ENCODE measurements around the gene KRT26. TPM values are rescaled to one million over a fixed set of nuclear protein-coding genes. Genes with fewer than 3 reads are reported as not detected.
A peak's percentile ranks its signal among the peaks of the same experiment; 100 is the strongest.

Gene KRT26
- total and polyA plus RNA-seq, 8 donors: not detected

DNA sequence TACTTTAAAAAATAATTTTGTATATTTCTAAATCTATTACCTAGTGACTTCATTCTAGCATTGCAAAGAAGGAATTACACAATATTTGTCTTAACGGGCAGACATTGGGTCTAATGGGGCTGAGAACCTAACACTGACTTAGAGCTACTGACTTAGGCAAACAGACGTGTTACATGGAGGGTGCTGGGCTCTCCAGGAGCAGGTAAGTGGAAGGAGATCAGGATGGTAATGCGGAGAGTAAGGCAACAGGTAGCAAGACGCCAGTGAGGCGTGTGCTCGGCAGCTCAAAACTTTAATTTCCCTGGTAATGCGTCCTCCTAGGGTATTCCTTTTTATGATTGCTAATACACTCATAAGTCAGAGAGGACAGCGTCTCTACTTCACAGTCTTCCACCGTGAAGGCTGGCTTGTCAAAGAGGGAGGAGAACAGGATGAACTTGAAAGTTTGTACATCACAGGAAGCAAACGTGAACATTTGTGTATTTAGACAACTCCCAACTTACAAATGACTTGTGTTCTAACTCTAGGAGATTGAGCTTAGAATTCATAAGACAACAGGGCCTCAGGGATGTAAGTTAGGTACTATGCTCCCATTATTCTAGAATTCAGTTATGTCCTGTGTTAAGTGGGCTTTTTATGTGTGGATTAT, 23.1 kb upstream of the KRT26 start:
- no peak for TF ChIP-seq CTCF (IDR thresholded peaks at IDR 0.05)
- Histone ChIP-seq H3K27ac (no peak overlapping the region), H3K36me3 (no peaks in the 10 kb centered on the region), H3K9me3 (no peaks in the 10 kb centered on the region), H3K4me3 (no peak overlapping the region), H3K4me1 (no peaks in the 10 kb centered on the region), H3K27me3 (peaks cover 13 to 54% of the 10 kb centered on the region in 2 donors)
- DNase-seq (no peak), ATAC-seq (peak; percentile 84)
- intact Hi-C loops (cut with DNase I): no loop called here

DNA sequence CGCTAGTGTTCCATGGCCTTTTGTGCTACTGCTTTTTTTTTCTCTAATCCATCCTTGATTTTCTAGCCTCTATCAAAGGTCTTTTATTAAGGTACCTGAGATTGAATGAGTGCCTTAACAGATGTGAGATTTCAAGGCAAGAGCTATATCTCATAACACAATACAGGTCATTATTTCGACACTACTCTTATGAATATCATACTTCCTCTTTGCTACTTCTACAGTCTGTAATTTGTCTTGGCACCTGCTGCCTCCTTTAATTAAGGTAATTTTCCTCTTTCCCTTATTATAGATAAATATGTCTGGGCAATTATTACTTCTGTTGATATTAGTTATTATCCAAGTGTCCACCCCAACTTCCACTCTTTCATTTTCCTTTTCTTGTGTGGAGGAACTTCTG, 22.5 kb upstream of the KRT26 start:
- Histone ChIP-seq H3K36me3 (no peaks in the 10 kb centered on the region), H3K27me3 (peaks cover 12 to 47% of the 10 kb centered on the region in 2 donors), H3K27ac (no peak overlapping the region), H3K9me3 (no peaks in the 10 kb centered on the region), H3K4me3 (no peak overlapping the region), H3K4me1 (no peaks in the 10 kb centered on the region)
- ATAC-seq (no peak), DNase-seq (no peak)
- intact Hi-C loops (cut with DNase I): loop anchor here in 1 of 2 donors (5.0 kb wide), 1 partner anchor 177 kb away; no protein-coding TSS in a partner anchor
- no peak for TF ChIP-seq CTCF (IDR thresholded peaks at IDR 0.05)

DNA sequence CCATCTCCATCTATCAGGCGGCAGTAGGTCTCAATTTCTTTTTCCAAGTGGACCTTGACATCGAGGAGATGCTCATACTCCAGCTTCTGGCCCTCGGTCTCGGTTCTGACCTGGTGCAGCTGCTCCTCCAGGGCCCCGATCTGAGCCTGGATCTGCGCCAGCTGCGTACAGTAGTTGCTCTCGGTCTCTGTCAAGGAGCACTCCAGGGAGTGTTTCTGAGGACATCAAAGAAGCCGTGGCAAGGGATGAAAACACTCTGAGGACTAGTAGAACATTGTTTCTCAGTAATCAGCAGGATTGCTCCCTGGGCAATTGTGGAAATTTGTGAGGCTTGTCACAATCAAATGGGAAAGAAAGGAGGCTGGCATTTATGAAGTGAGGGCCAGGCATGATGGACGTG, 21.8 kb upstream of the KRT26 start:
- no peaks in the 10 kb centered on the region for H3K36me3 ChIP-seq
- peaks cover 9 to 41% of the 10 kb centered on the region in 2 donors for H3K27me3 ChIP-seq
- no peak overlapping the region for H3K4me3 ChIP-seq
- H3K9me3 ChIP-seq: no peaks in the 10 kb centered on the region
- intact Hi-C loops (cut with DNase I): loop anchor here in 1 of 2 donors (5.0 kb wide), 1 partner anchor 177 kb away; no protein-coding TSS in a partner anchor
- no peak overlapping the region for H3K27ac ChIP-seq
- no peaks in the 10 kb centered on the region for H3K4me1 ChIP-seq
- DNase-seq: no peak
- ATAC-seq: peak; percentile 46
- TF ChIP-seq CTCF (IDR thresholded peaks at IDR 0.05): no peak

GRCh38 chr17:40791787-40792436, 19.9 kb upstream of the KRT26 start:
- ATAC-seq: peak; percentile 65

More at GRCh38 chr17:40791787-40792436, 19.9 kb upstream of the KRT26 start:
- intact Hi-C loops (cut with DNase I): loop anchor here in 1 of 2 donors (5.0 kb wide), 1 partner anchor 175 kb away; no protein-coding TSS in a partner anchor
- Histone ChIP-seq H3K4me1 (no peaks in the 10 kb centered on the region), H3K4me3 (no peak overlapping the region), H3K9me3 (no peaks in the 10 kb centered on the region), H3K36me3 (no peaks in the 10 kb centered on the region), H3K27me3 (peaks cover 0 to 24% of the 10 kb centered on the region in 2 donors), H3K27ac (no peak overlapping the region)
- TF ChIP-seq CTCF (IDR thresholded peaks at IDR 0.05): peak in 1 of 2 donors; percentile 52
- DNase-seq: peak in 2 of 4 donors; percentile 59 to 67

Measured in left lung (tissue), 10 donors.